WTC11 (cell line): ENCODE data around the gene CAPRIN1. TPM values are rescaled to one million over a fixed set of nuclear protein-coding genes. Genes with fewer than 3 reads are reported as not detected.

ENCODE experiments used
- ATAC-seq: fragments of 200-7000 bp; cut with Tn5 transposase; 2 replicates; pipeline ENCODE4 v1.10.0; 2021; ENCODE audit warnings: mild to moderate bottlenecking, moderate library complexity
- CTCF ChIA-PET: fragments of 300-600 bp; sonication (Branson Sonifier 250); formaldehyde crosslinking; loops from one replicate; lab custom pipeline; 2021; ENCODE audit warnings: antibody characterized with exemption; lab: Charles Lee
- POLR2A ChIA-PET: fragments of 350-600 bp; sonication (Branson Sonifier 250); formaldehyde crosslinking; loops from one replicate; lab custom pipeline; 2021; ENCODE audit warnings: antibody characterized with exemption; lab: Charles Lee
- DNase-seq: peaks from one replicate; pipeline ENCODE4 v3.0.0; 2021; ENCODE audit warnings: low spot score
- H3K27ac Mint-ChIP-seq: 2 replicates; pipeline ENCODE4 v1.8.0; 2021; ENCODE audit warnings: mixed read lengths
- H3K27me3 Mint-ChIP-seq: 2 replicates; pipeline ENCODE4 v1.8.0; 2021; ENCODE audit warnings: low read depth, mild to moderate bottlenecking, moderate library complexity, mixed read lengths
- H3K36me3 Mint-ChIP-seq: 2 replicates; pipeline ENCODE4 v1.8.0; 2021; ENCODE audit warnings: mixed read lengths
- H3K4me1 Mint-ChIP-seq: 2 replicates; pipeline ENCODE4 v1.8.0; 2022; ENCODE audit warnings: mixed read lengths
- H3K4me3 Mint-ChIP-seq: 2 replicates; pipeline ENCODE4 v1.8.0; 2021; ENCODE audit warnings: mild to moderate bottlenecking, moderate library complexity, mixed read lengths
- H3K9me3 Mint-ChIP-seq: 2 replicates; pipeline ENCODE4 v1.8.0; 2021; ENCODE audit warnings: mixed read lengths
- ATF1 ChIP-seq: sonication (generic); formaldehyde crosslinking; IDR thresholded peaks from 2 replicates; pipeline ENCODE4 v1.8.1; 2023; ENCODE audit warnings: mild to moderate bottlenecking, moderate library complexity, missing genetic modification reagents
- ELF4 ChIP-seq: sonication (generic); formaldehyde crosslinking; IDR thresholded peaks from 2 replicates; pipeline ENCODE4 v1.8.1; 2022; ENCODE audit warnings: low read depth, mild to moderate bottlenecking, moderate library complexity, missing genetic modification reagents
- EMX1 ChIP-seq: fragments of 250-450 bp; sonication (Bioruptor Pico); IDR thresholded peaks from 2 replicates; pipeline ENCODE4 v1.8.0; 2021; ENCODE audit warnings: mild to moderate bottlenecking
- GTF2I ChIP-seq: fragments of 250-450 bp; sonication (Bioruptor Pico); conservative IDR thresholded peaks from 2 replicates; pipeline ENCODE4 v1.4.0; 2021; ENCODE audit warnings: mild to moderate bottlenecking
- JUN ChIP-seq: sonication (generic); formaldehyde crosslinking; IDR thresholded peaks from 2 replicates; pipeline ENCODE4 v1.8.0; 2023; ENCODE audit warnings: mild to moderate bottlenecking, missing genetic modification reagents
- NFE2L1 ChIP-seq: sonication (generic); formaldehyde crosslinking; IDR thresholded peaks from 2 replicates; pipeline ENCODE4 v1.8.1; 2023; ENCODE audit warnings: missing genetic modification reagents
- NFYB ChIP-seq: sonication (generic); formaldehyde crosslinking; conservative IDR thresholded peaks from 2 replicates; pipeline ENCODE4 v1.8.0; 2022; ENCODE audit warnings: low read depth, missing genetic modification reagents
- NR1H2 ChIP-seq: sonication (generic); formaldehyde crosslinking; IDR thresholded peaks from 2 replicates; pipeline ENCODE4 v1.9.0; 2021; ENCODE audit warnings: mild to moderate bottlenecking, moderate library complexity, missing genetic modification reagents
- NR2C2 ChIP-seq: sonication (generic); formaldehyde crosslinking; IDR thresholded peaks from 2 replicates; pipeline ENCODE4 v1.8.0; 2022; ENCODE audit warnings: mild to moderate bottlenecking, missing genetic modification reagents
- NR3C1 ChIP-seq: sonication (generic); formaldehyde crosslinking; conservative IDR thresholded peaks from 2 replicates; pipeline ENCODE4 v1.8.1; 2023; ENCODE audit warnings: low read depth, mild to moderate bottlenecking, missing genetic modification reagents
- TEAD1 ChIP-seq: sonication (generic); formaldehyde crosslinking; IDR thresholded peaks from 2 replicates; pipeline ENCODE4 v1.8.0; 2022; ENCODE audit warnings: mild to moderate bottlenecking, missing genetic modification reagents
- ZNF121 ChIP-seq: sonication (generic); formaldehyde crosslinking; IDR thresholded peaks from 2 replicates; pipeline ENCODE4 v1.8.0; 2023; ENCODE audit warnings: missing genetic modification reagents
- ZNF219 ChIP-seq: sonication (generic); formaldehyde crosslinking; IDR thresholded peaks from 2 replicates; pipeline ENCODE4 v1.8.0; 2023; ENCODE audit warnings: missing genetic modification reagents, mild to moderate bottlenecking, borderline replicate concordance
- ZNF263 ChIP-seq: sonication (generic); formaldehyde crosslinking; IDR thresholded peaks from 2 replicates; pipeline ENCODE4 v1.8.1; 2022; ENCODE audit warnings: low read depth, mild to moderate bottlenecking, moderate library complexity, missing genetic modification reagents
- ZNF396 ChIP-seq: fragments of 250-450 bp; sonication (Bioruptor Pico); IDR thresholded peaks from 2 replicates; pipeline ENCODE4 v1.8.0; 2021; ENCODE audit warnings: mild to moderate bottlenecking, moderate library complexity, borderline replicate concordance
- ZNF671 ChIP-seq: fragments of 250-450 bp; sonication (Bioruptor Pico); IDR thresholded peaks from 2 replicates; pipeline ENCODE4 v1.8.0; 2021; ENCODE audit warnings: mild to moderate bottlenecking
- total RNA-seq: library from RNA; stranded (reverse); gene quantifications from 3 replicates; pipeline ENCODE4 v1.2.3, GENCODE V29; 2021
- TF ChIP-seq, protein P1 (sequence below): sonication (generic); formaldehyde crosslinking; IDR thresholded peaks from 2 replicates; pipeline ENCODE4 v1.8.0; 2023; ENCODE audit warnings: missing genetic modification reagents
- TF ChIP-seq, protein P2 (sequence below): sonication (generic); formaldehyde crosslinking; IDR thresholded peaks from 2 replicates; pipeline ENCODE4 v1.8.1; 2023; ENCODE audit warnings: mild to moderate bottlenecking, moderate library complexity, missing genetic modification reagents
- TF ChIP-seq, protein P3 (sequence below): fragments of 250-450 bp; sonication (Bioruptor Pico); IDR thresholded peaks from 2 replicates; pipeline ENCODE4 v1.9.0; 2021; ENCODE audit warnings: mild to moderate bottlenecking
- TF ChIP-seq, protein P4 (sequence below): sonication (generic); formaldehyde crosslinking; IDR thresholded peaks from 2 replicates; pipeline ENCODE4 v1.8.0; 2022; ENCODE audit warnings: mild to moderate bottlenecking, missing genetic modification reagents
- TF ChIP-seq, protein P5 (sequence below): sonication (generic); formaldehyde crosslinking; IDR thresholded peaks from 2 replicates; pipeline ENCODE4 v1.8.0; 2022; ENCODE audit warnings: mild to moderate bottlenecking, missing genetic modification reagents
- TF ChIP-seq, protein P6 (sequence below): sonication (generic); formaldehyde crosslinking; IDR thresholded peaks from 2 replicates; pipeline ENCODE4 v1.8.1; 2023; ENCODE audit warnings: mild to moderate bottlenecking, missing genetic modification reagents, moderate library complexity
- TF ChIP-seq, protein P7 (sequence below): sonication (generic); formaldehyde crosslinking; IDR thresholded peaks from 2 replicates; pipeline ENCODE4 v1.8.1; 2022; ENCODE audit warnings: mild to moderate bottlenecking, missing genetic modification reagents, moderate library complexity, borderline replicate concordance
- TF ChIP-seq, protein P8 (sequence below): sonication (generic); formaldehyde crosslinking; IDR thresholded peaks from 2 replicates; pipeline ENCODE4 v1.8.0; 2023; ENCODE audit warnings: missing genetic modification reagents, mild to moderate bottlenecking, borderline replicate concordance

The CAPRIN1 gene
- total RNA-seq, 1 experiment from 2014 or later = 288 TPM

DNA sequence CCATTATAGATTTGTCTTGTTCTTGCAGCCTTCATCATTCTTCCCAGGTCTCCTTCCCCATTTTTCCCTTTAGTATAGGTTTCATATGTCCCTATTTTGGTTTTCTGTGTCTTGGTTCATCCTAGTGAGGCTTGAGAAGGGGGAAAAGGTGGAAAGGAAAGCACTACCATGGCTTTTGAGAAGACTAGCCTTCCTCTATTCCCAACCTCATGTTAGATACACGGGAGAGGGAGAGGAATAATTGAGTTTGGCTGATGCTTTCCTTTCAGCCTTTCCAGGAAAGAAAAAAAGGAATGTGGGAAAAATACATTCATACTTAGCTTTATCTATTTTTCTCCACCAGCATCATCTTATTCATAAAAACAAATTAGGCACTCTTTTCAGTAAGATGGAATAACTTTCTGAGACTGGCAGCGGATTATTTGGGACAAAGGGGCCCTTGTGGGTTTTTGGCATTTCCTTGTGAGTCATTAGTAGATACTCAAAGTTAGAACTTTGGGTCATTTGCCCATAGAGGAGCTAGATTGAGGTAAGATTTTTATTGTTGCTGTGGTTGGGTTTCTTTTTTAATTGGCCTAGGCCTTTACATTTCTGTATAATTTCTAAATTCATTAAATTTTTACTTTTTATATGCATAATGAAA lies 23.8 kb downstream of the CAPRIN1 start:
- no peak for DNase-seq
- ATAC-seq = no peak
- H3K36me3 Mint-ChIP-seq = peaks cover 79% of the 10 kb centered on the region
- H3K27me3 Mint-ChIP-seq = no peaks in the 10 kb centered on the region
- CTCF ChIA-PET = interaction anchor here (1.1 to 1.4 kb wide), 2 partner anchors 30 to 267 kb away, joined by 3 to 4 read pairs; partner anchors contain the start of gene NAT10
- no peaks in the 10 kb centered on the region for H3K4me1 Mint-ChIP-seq
- no peak overlapping the region for H3K27ac Mint-ChIP-seq
- POLR2A ChIA-PET = no interaction called here
- no peak for TF ChIP-seq TEAD1 (CRISPR knock-in tag)
- TF ChIP-seq, protein P1, sequence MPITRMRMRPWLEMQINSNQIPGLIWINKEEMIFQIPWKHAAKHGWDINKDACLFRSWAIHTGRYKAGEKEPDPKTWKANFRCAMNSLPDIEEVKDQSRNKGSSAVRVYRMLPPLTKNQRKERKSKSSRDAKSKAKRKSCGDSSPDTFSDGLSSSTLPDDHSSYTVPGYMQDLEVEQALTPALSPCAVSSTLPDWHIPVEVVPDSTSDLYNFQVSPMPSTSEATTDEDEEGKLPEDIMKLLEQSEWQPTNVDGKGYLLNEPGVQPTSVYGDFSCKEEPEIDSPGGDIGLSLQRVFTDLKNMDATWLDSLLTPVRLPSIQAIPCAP (CRISPR knock-in tag) = no peak
- TF ChIP-seq NR1H2 (CRISPR knock-in tag) = no peak
- TF ChIP-seq, protein P2, sequence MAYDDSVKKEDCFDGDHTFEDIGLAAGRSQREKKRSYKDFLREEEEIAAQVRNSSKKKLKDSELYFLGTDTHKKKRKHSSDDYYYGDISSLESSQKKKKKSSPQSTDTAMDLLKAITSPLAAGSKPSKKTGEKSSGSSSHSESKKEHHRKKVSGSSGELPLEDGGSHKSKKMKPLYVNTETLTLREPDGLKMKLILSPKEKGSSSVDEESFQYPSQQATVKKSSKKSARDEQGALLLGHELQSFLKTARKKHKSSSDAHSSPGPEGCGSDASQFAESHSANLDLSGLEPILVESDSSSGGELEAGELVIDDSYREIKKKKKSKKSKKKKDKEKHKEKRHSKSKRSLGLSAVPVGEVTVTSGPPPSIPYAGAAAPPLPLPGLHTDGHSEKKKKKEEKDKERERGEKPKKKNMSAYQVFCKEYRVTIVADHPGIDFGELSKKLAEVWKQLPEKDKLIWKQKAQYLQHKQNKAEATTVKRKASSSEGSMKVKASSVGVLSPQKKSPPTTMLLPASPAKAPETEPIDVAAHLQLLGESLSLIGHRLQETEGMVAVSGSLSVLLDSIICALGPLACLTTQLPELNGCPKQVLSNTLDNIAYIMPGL (CRISPR knock-in tag) = no peak
- TF ChIP-seq, protein P3, sequence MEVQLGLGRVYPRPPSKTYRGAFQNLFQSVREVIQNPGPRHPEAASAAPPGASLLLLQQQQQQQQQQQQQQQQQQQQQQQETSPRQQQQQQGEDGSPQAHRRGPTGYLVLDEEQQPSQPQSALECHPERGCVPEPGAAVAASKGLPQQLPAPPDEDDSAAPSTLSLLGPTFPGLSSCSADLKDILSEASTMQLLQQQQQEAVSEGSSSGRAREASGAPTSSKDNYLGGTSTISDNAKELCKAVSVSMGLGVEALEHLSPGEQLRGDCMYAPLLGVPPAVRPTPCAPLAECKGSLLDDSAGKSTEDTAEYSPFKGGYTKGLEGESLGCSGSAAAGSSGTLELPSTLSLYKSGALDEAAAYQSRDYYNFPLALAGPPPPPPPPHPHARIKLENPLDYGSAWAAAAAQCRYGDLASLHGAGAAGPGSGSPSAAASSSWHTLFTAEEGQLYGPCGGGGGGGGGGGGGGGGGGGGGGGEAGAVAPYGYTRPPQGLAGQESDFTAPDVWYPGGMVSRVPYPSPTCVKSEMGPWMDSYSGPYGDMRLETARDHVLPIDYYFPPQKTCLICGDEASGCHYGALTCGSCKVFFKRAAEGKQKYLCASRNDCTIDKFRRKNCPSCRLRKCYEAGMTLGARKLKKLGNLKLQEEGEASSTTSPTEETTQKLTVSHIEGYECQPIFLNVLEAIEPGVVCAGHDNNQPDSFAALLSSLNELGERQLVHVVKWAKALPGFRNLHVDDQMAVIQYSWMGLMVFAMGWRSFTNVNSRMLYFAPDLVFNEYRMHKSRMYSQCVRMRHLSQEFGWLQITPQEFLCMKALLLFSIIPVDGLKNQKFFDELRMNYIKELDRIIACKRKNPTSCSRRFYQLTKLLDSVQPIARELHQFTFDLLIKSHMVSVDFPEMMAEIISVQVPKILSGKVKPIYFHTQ = no peak
- no peak for TF ChIP-seq ATF1 (CRISPR knock-in tag)
- no peak for TF ChIP-seq ZNF263 (CRISPR knock-in tag)
- TF ChIP-seq NFYB = no peak
- TF ChIP-seq, protein P4, sequence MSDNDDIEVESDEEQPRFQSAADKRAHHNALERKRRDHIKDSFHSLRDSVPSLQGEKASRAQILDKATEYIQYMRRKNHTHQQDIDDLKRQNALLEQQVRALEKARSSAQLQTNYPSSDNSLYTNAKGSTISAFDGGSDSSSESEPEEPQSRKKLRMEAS (CRISPR knock-in tag) = no peak
- TF ChIP-seq JUN = no peak
- no peak for TF ChIP-seq ELF4
- TF ChIP-seq, protein P5, sequence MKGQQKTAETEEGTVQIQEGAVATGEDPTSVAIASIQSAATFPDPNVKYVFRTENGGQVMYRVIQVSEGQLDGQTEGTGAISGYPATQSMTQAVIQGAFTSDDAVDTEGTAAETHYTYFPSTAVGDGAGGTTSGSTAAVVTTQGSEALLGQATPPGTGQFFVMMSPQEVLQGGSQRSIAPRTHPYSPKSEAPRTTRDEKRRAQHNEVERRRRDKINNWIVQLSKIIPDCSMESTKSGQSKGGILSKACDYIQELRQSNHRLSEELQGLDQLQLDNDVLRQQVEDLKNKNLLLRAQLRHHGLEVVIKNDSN (CRISPR knock-in tag) = no peak
- TF ChIP-seq ZNF121 (CRISPR knock-in tag) = no peak
- TF ChIP-seq, protein P6, sequence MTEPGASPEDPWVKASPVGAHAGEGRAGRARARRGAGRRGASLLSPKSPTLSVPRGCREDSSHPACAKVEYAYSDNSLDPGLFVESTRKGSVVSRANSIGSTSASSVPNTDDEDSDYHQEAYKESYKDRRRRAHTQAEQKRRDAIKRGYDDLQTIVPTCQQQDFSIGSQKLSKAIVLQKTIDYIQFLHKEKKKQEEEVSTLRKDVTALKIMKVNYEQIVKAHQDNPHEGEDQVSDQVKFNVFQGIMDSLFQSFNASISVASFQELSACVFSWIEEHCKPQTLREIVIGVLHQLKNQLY (CRISPR knock-in tag) = no peak
- TF ChIP-seq NFE2L1 (CRISPR knock-in tag) = no peak
- no peak for TF ChIP-seq ZNF671 (CRISPR knock-in tag)
- TF ChIP-seq NR3C1 (CRISPR knock-in tag) = no peak
- no peak overlapping the region for H3K4me3 Mint-ChIP-seq
- H3K9me3 Mint-ChIP-seq = no peaks in the 10 kb centered on the region

DNA sequence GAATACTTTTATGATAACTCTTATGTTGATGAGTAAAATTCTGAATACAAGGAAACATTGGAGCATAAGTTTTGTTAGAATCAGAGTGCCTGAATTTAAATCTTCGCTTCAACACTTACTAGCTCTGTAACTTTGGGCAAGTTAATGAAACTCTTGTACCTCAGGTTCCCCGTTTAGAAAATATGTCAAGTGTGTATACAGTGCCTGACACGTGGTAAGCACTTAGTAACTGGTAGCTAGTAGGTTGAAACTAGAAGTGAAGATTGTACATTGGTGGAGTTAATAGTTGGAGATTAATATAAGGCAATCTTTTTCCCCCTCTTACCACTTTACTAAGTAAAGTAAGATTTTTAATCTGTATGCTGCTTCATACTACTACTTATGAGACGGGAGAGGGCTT lies 29.1 kb downstream of the CAPRIN1 start:
- ChIA-PET POLR2A (no interaction called here), CTCF (no interaction called here)
- ATAC-seq (no peak), DNase-seq (no peak)
- Mint-ChIP-seq H3K9me3 (no peaks in the 10 kb centered on the region), H3K4me3 (no peak overlapping the region), H3K36me3 (peaks cover 78% of the 10 kb centered on the region), H3K4me1 (no peaks in the 10 kb centered on the region), H3K27me3 (no peaks in the 10 kb centered on the region), H3K27ac (no peak overlapping the region)
- TF ChIP-seq, protein P7, sequence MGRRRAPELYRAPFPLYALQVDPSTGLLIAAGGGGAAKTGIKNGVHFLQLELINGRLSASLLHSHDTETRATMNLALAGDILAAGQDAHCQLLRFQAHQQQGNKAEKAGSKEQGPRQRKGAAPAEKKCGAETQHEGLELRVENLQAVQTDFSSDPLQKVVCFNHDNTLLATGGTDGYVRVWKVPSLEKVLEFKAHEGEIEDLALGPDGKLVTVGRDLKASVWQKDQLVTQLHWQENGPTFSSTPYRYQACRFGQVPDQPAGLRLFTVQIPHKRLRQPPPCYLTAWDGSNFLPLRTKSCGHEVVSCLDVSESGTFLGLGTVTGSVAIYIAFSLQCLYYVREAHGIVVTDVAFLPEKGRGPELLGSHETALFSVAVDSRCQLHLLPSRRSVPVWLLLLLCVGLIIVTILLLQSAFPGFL (CRISPR knock-in tag) = no peak
- TF ChIP-seq ZNF671 (CRISPR knock-in tag) = no peak
- no peak for TF ChIP-seq GTF2I (CRISPR knock-in tag)
- TF ChIP-seq, protein P8, sequence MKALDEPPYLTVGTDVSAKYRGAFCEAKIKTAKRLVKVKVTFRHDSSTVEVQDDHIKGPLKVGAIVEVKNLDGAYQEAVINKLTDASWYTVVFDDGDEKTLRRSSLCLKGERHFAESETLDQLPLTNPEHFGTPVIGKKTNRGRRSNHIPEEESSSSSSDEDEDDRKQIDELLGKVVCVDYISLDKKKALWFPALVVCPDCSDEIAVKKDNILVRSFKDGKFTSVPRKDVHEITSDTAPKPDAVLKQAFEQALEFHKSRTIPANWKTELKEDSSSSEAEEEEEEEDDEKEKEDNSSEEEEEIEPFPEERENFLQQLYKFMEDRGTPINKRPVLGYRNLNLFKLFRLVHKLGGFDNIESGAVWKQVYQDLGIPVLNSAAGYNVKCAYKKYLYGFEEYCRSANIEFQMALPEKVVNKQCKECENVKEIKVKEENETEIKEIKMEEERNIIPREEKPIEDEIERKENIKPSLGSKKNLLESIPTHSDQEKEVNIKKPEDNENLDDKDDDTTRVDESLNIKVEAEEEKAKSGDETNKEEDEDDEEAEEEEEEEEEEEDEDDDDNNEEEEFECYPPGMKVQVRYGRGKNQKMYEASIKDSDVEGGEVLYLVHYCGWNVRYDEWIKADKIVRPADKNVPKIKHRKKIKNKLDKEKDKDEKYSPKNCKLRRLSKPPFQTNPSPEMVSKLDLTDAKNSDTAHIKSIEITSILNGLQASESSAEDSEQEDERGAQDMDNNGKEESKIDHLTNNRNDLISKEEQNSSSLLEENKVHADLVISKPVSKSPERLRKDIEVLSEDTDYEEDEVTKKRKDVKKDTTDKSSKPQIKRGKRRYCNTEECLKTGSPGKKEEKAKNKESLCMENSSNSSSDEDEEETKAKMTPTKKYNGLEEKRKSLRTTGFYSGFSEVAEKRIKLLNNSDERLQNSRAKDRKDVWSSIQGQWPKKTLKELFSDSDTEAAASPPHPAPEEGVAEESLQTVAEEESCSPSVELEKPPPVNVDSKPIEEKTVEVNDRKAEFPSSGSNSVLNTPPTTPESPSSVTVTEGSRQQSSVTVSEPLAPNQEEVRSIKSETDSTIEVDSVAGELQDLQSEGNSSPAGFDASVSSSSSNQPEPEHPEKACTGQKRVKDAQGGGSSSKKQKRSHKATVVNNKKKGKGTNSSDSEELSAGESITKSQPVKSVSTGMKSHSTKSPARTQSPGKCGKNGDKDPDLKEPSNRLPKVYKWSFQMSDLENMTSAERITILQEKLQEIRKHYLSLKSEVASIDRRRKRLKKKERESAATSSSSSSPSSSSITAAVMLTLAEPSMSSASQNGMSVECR (CRISPR knock-in tag) = no peak
- no peak for TF ChIP-seq EMX1 (CRISPR knock-in tag)
- no peak for TF ChIP-seq NR2C2 (CRISPR knock-in tag)
- TF ChIP-seq ZNF396 (CRISPR knock-in tag) = no peak
- no peak for TF ChIP-seq ZNF219
